ACHN (cell line): ENCODE data around the gene PPFIA4.

Experiments used
- DNase-seq: peaks from one replicate; pipeline ENCODE4 v3.0.0-alpha.2; 2015
- in situ Hi-C: cut with HindIII; loops from 2 replicates; pipeline ENCODE4 v1.10.0; 2017; ENCODE audit warnings: low sequenced_read_pairs, low pct_ligation_motif_present, low pct_unique_long_range_greater_than_20kb

PPFIA4 gene

DNA sequence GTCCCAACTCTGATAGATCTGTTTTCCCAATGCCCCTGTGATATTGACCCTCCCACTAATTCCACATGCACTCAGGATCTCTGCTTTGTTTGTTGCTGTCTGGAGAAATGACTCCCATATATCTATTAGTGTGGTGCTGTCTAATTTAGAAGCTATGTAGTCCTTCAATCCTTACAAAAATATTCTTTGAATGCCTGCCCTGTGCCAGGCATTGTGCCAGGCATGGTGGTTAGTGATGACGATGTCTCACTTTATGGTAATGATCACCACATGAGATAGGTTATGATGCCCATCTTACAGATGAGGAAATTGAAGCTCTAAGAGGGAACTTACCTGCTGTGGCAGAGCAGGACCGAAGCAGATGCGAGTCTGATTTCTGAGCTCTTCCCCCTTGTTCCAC lies 46.6 kb downstream of the PPFIA4 start:
- in situ Hi-C loops = no loop called here
- DNase-seq = no peak

DNA sequence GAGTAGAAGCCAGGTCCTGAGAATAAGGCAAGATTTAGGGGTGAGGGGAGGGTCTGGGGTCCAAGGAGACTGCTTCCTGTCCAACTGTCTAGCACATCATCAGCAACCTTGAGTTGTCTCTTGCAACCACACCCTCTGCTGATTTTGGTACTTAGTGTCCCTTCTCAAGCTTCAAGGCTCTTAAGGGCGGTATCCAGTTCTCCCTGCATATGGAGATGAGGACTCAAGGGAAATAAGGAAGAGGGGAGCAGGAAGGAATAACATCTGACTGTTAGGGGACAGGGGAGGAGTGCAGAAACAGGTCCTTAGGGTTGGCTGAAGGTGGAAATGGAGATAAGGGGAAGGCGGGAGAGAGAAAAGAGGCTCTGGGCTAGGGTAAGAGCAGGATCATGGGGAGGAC lies 47.2 kb downstream of the PPFIA4 start:
- in situ Hi-C loops = no loop called here
- DNase-seq = no peak

DNA sequence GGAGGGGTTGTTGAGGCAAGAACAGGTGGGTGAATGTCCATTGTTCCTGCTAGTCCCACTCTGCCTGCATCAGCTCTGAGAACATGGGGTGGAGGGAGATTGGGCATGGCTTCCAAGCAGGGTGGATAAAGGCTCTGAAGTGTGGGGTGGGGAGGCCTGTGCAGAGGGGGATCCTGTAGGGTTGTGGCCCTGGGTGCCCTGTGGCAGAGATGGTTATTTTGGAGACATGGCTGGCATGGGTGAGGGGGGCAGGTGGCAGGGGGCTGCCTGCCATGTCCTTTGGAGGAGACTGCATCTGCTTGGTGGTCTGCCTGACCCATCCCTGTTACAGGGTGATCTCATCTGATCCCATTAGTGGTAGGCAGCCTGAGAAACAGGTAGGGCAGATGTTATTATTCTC lies 48.3 kb downstream of the PPFIA4 start:
- in situ Hi-C loops = no loop called here

DNA sequence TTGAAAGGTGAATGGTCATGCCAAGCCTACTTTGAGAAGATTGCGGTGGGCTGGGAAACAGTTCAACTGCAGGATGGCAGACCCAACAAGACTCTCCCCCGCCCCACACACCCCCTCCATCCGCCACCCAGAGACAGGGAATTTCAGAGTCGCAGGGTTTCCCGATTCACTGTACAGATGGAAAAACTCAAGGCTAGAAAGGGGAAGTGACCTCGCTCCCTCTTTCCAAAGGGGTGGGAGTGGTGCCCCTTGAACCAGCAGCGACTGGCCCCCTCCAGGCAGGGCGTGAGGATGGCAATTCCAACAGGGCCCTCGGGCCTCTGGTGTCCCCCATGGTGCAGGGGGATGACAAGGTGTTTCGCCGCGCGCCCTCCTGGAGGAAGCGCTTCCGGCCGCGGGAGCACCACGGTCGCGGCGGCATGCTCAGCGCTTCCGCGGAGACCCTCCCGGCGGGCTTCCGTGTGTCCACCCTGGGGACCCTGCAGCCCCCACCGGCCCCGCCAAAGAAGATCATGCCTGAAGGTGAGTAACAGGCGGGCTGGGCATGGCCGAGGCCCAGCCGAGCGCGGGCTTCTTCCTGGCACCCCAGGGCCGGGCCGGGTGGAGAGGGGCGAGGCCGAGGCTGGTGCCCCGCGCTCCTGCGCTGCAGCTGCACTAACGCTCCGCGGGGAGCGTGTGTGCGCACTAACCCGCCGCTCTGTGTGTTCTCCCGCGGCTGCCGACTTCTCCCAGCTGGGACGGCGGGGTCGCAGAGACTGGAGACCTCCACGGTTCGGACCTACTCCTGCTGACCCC lies 49.1 kb downstream of the PPFIA4 start:
- in situ Hi-C loops = no loop called here
- DNase-seq = no peak

More for the DNA sequence above, 48.3 kb downstream of the PPFIA4 start:
- DNase-seq = no peak

DNA sequence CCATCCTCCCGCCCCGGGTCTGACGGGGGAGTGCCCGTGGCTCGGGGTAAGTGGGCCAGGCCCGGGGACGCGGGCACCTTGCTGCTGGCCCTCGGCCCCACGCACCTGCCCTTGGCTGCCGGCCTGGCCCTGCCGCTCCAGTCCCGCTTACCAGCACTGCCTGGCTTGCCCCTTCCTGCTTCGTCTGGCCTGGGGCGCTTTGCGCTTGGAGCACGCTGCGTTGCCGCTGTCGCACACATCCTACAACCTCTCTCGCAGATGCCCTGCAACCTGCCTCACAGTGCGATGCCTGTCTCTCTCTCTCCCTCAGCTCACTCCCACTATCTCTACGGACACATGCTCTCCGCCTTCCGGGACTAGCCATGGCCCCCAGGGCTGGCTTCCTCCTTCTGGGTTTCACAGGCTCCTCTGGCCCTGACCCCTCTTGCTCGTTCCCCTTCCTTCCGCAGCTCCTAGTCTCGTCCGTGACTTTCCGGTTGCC lies 49.8 kb downstream of the PPFIA4 start:
- in situ Hi-C loops = no loop called here

DNA sequence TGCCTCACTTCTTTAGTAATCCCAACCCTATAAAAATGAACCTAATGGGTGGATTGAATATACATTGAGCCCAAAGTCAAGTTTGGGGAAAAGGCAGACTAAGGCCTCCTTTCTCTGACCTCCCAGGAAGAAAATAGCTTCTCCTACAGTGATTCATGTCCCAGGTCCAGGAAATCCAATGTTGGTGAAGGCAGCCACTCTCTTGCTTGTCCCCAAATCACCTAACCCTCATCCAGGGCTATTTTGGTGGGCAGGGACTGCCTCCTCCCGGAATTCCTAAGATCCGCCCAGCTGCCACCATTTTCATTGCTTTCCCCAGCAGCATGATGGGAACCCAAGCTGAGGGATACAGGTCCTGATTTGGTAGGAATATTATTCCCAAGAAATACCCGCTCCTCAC lies 51.1 kb downstream of the PPFIA4 start:
- in situ Hi-C loops = no loop called here
- DNase-seq = no peak

More for the DNA sequence above, 49.8 kb downstream of the PPFIA4 start:
- DNase-seq = no peak

DNA sequence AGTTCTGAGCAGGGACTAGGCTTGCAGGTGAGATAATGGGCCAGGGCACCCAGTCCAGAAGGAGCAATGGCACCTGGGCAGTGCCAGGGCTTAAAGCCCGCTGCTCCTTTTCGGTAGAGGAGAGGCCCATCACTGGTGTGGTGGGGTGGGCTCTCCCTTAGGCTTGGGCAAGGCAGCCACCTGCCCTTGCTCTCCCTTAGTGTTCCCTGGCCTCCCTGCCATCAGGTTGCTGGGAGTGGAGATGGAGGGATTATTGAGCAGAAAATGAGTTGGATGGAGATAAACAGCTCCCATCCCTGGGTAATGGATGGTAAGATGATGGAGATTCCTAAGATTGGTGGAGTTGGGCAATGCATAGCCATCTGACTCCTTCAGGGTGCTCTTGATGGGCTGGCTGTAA lies 51.7 kb downstream of the PPFIA4 start:
- DNase-seq = no peak
- in situ Hi-C loops = no loop called here

DNA sequence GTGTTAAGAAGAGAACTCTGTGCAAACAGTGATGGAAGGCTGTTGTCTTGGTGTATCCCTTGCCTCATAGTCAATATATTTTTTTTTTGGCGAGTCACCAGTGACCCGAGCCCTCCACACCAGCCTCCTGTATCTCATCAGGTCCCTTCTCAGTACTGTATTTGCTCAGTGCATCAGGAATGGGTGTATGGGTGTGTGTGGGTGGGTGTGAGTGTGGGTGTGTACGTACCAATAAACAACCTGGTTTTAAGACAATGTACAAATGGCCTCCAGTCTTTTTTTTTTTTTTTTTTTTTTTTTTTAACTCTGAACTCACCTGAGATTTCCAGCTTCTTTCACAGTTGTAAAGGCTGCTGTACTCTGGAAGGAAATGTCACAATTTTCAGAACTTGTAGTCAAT lies 52.2 kb downstream of the PPFIA4 start:
- no peak for DNase-seq
- in situ Hi-C loops = no loop called here

DNA sequence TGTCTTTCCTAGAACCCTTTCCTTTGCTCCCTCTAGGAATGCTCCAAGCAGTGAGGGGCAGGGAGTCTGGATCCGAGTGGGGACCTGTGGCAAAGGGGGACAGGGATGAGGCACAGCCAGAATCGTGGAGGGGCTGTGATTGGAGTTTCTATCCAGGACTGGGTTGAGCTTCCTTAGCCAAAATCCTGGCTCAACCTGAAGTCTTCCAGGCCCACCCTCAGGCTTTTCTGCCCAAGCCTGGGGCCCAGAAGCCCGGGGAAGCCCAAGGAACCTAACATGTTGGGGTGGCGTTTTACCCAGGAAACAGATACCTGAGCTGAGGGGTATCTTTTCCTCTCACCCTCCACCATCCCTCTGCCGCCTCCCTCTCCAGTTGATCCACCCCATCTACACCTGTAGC lies 54.2 kb downstream of the PPFIA4 start:
- in situ Hi-C loops = no loop called here
- no peak for DNase-seq

DNA sequence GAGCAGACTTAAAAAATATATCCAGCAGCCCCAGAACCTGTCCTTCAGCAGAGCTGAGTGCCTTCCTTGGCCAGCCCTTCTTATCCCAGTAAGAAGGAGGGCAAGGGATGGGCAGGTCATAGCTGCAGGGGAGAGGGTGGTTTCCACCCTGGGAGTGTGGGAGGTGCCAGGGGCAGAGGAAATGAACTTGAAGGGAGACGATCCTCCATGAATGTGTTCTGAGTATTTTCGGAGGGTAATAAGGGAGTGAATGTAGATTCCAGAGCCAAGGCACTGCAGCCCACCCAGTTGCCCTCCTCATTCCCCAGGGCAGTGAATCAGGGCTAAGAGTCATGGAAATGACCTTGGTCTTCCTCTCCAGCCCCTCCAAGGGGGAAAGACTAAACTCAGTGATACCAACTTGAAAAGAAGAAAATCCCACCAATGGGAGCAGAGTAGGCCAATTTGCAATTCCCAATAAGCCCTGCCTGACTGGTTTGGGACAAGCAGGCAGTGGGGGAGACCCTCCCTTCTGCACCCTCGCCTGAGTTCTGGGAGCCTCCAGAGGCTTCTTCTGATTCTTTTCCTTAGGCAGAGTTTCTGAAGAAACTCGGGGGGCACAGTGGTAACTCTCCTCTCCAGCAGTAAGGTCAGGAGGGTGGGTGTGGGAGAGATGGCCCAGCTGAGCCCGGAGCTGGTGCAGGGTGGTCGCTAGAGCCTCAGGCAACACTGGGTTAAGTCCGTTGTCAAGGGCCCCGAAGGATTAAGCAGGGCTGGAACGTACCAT lies 55.4 kb downstream of the PPFIA4 start:
- in situ Hi-C loops = no loop called here

DNA sequence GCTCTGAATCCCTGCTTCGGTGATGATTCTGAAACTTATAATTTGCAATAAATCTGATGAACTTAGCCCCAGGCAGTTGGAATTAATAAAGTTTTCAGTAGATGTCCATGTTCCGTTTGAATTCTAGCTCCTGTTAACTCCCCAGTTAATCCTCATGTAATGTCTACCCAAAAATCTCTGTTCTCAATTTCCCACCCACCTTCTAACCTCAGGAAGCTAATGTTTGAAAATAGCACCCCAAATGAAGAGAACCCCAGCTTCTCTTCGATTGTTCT lies 55.9 kb downstream of the PPFIA4 start:
- in situ Hi-C loops = no loop called here
- no peak for DNase-seq

More for the DNA sequence above, 55.4 kb downstream of the PPFIA4 start:
- DNase-seq = no peak

DNA sequence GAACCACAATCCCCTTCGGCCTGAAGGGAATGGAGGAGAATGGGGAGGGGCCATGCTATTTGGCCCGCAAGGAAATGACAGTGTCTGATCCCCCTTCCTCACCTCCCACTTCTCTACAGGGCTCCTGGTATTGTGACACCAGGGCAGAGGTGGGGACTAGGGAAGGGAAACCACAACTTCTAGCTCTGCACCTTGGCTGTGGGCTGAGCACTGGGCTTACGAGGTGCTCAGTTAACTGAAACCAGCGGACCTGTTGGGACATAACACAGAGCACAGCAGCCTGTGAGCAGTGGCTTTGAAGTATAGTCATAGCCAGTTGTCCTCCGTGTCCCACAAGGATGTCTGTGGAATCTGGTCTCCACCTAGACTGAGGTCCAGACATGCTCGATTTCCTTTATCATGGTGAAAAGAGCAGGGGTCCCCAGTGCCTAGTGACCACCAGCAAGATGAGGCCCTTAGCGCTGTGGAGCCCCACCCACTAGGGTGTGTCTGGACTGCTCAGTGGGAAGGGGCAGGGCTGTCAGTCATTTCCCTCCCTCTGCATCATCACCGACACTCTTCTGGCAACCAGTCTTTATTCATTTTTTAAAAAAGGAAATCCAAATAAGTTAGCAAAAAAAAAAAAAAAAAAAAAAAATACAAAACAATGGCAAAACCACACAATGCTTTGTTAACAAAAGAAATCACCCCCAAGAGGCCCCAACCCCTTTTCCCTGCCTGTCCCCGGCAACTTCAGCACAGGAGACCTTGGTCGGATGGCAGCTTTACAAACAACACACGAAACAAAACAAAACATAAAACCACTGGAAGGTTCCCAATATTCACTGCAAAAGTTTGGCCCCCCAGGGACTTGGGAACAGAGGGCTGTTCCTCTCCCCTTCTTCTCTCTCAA lies 56.5 kb downstream of the PPFIA4 start:
- in situ Hi-C loops = no loop called here
- no peak for DNase-seq

DNA sequence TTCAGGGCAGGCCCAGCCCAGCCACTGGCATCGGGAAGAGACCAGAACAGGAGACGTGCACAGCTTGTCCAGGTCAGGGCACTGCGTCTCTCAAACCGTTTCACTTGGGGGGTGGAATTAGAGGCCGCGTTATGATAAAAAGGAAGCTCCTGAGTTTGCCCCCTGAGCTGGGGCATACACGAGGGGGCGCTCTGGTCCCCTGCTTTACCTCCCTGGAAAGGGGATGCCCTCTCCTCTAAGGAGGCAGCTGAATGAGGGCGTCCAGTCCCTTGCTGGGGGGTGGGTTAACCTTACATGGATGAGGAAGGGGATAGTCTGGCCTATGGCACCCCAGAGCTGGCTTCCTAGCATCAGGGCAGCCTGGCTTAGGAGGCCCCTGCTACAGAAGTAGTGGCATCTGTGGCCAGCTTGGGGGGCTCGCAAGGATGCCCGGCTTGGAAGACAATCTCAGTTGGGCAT lies 57.2 kb downstream of the PPFIA4 start:
- DNase-seq = no peak
- in situ Hi-C loops = no loop called here

DNA sequence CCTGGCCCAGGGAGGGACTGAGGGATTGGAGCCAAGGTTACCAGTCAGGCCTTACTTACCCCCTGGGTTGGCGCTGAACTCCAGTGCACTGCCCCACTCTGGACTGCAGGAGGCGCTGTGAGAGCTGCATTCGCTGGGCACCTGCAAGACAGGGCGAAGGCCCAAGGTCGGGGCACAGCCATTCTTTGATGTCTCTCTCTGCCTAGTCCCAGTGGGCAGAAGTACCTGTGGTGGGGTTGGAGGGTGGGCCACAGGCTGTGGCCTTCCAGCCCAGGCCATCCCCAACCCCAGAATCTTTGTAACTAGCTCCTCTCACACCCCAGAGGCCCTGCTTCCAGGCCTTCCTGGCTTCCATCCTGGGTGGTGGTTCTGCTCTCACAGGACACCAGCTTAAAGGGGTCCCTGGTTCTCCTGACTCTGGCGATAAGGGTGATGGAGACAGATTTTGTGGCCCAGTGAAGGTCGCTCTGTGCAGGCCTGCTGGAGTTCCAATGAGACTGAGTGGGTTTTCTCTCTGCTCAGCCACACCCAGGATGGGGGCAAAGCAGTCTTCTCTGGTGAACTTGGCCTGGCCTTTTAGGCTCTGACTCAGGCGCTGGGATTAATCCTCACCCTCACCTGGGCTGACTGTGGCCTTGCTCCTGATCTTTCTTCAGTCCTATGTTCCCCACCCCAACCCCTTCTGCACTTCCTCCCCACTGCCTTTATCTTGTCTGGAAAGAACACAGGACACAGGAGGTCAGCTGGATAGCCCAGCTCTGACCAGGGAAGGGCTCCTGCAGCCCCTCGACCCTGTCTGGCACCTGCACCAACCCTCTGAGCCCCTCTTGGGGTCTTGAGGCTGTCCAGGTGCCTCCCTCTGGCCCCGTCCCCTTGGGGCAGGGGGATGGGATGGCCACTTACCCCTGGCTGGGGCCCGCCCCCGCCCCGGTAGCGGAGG lies 58.6 kb downstream of the PPFIA4 start:
- in situ Hi-C loops = no loop called here
- DNase-seq = peak; percentile 25

DNA sequence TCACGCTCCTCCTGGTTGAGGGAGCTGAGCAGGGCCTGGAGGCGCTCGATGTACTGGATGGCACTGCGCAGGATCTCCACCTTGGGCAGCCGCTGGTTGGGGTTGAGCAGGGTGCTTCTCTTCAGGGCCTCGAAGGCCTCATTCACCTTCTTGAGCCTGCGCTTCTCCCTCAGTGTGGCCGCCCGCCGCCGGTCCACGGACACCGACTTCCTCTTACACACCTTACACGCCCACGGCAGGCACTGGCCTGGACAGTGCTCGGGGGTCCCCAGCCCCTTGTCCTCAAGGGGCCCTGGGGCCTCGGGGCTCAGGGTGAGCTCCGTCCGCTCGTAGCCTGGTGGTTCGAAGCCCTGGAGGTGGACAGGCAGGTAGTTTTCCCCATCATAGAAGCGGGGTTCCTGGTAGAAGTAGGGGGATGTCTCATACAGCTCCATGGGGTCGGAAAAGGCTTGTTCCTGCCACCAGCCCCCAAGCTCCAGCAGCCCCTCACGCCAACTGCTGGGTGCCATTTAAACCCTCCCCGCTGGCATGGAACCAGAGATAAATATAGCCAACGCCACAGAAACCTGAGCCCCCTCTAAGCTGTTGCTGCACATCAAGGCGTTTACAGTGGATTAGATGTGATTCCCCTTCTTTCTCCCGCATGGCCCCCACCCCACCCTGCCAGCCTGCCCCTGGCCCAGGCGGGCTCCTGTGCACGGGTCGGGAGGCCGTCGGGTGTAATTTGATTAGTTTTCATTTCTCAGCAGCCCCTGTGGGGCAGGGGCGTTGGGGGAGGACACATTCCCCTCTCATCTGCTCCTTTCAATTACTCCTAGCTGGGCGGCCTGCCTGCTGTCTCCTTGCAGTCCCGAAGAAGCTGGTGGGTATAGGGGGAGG lies 59.5 kb downstream of the PPFIA4 start, which contains the start of gene MYOG:
TSS of gene MYOG (minus strand) at position 485 of the 879 bp plus-strand sequence. CDS start at position 434, 51 bp downstream.
- in situ Hi-C loops = no loop called here
- no peak for DNase-seq

DNA sequence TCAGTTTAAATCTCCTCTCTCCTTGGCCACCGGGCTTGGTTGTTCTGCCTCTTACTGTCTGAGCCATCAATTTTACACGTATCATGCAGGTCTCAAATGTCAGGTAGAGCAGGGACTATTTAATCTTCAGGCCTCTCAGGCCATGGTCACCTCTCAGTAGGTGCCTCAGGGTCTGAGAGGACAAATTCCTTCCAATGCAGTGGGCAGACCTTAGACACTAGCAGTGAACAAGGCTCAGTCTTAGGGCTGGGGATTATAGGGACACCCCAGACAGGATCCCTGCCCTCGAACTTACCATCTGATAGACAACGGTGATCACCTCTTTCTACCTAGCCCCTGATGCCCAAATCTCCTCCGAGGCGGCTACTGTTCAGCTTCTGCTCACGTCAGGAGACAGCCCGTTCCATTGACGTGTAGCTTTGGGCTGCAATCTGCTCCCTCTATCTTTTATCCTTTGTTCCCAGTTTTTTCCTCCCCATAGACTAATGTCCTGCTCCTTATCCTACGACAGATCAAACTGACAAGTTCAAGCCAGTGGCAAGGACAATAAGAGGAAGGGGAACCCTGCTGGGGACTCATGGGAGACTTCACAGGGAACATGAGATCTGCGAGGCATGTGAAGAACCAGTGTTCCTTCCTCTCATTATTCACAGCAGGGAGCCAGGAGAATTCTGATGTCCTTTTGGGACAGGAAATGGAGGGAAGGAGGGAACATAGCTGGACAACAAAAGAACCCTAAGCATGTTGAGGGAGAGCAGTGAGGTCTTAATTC lies 60.9 kb downstream of the PPFIA4 start:
- in situ Hi-C loops = no loop called here
- DNase-seq = no peak
